ENCODE data around the gene TMEM69. TPM values are rescaled to one million over a fixed set of nuclear protein-coding genes. Genes with fewer than 3 reads are reported as not detected.

TMEM69 gene
- total and polyA plus RNA-seq, 2 of the 8 experiments (the other 6 are each of a cell fraction or from before 2014, with no cell fraction given) = 39.0 to 123 TPM

GRCh38 chr1:45656573-45657226, 31.3 kb upstream of the TMEM69 start:
- FAIRE-seq = no peak
- no peak overlapping the region for H3K18ac ChIP-seq (ENCODE audit: extremely low read depth, low read length)
- no peak overlapping the region for H3K56ac ChIP-seq (replicated peaks; ENCODE audit: insufficient read length, low read depth, low read length)
- H3K9ac ChIP-seq (replicated peaks in 1 of 4; ENCODE audit: extremely low read depth in 1 of 4, low read depth in 3 of 4, low read length in 3 of 4) = no peak overlapping the region
- no peaks in the 10 kb centered on the region for H3K27me3 ChIP-seq (replicated peaks in 1 of 4; ENCODE audit: control insufficient read depth in 3 of 4, extremely low read depth in 1 of 4, insufficient read depth in 3 of 4, low read length in 3 of 4)
- no peak overlapping the region for H2BK120ac ChIP-seq (replicated peaks; ENCODE audit: low read depth, low read length)
- no peak overlapping the region for H3K4me3 ChIP-seq (ENCODE audit: extremely low read depth in 1 of 4, insufficient read depth in 2 of 4, low read depth in 3 of 4, low read length in 4 of 4)
- ChIA-PET CTCF (ENCODE audit: partially characterized antibody) (interaction anchor here (0.6 kb wide), 1 partner anchor 657 kb away, joined by 3 read pairs; no protein-coding TSS in a partner anchor), POLR2A (ENCODE audit: partially characterized antibody) (interaction anchor here (0.6 to 1.6 kb wide), 3 partner anchors 9 to 259 kb away, joined by 3 to 5 read pairs (median 5); partner anchors contain the start of gene CCDC17)
- H3K23ac ChIP-seq (ENCODE audit: insufficient read length) = no peak overlapping the region
- no peak overlapping the region; the same call in 1 of the 2 replicates for H4K8ac ChIP-seq (ENCODE audit: extremely low read depth, insufficient read depth, low read length)
- H4K20me1 ChIP-seq (replicated peaks in 1 of 2; ENCODE audit: control insufficient read depth in 1 of 2, insufficient read depth in 2 of 2, low read length in 2 of 2) = peaks cover 2 to 6% of the 10 kb centered on the region in 2 experiments
- no peak overlapping the region for H2BK20ac ChIP-seq (ENCODE audit: low read length)
- H3K14ac ChIP-seq (ENCODE audit: insufficient read length) = no peak overlapping the region
- H2BK5ac ChIP-seq (ENCODE audit: low read depth, low read length) = no peak overlapping the region
- H4K91ac ChIP-seq (replicated peaks; ENCODE audit: insufficient read length, low read length) = no peak overlapping the region
- no peak for DNase-seq (ENCODE audit: low read depth in 1 of 2, low spot score in 2 of 2)
- H2AFZ ChIP-seq (ENCODE audit: low read length) = no peak overlapping the region
- H3K36me3 ChIP-seq (ENCODE audit: control insufficient read depth in 2 of 4, insufficient read depth in 4 of 4, low read length in 3 of 4) = peaks cover 30 to 91% (median 61%) of the 10 kb centered on the region in 4 experiments
- H3K4ac ChIP-seq (replicated peaks; ENCODE audit: insufficient read length, low read depth, low read length) = no peak overlapping the region
- H2AK5ac ChIP-seq (ENCODE audit: low read depth, low read length) = no peak overlapping the region
- no peak overlapping the region for H3K4me2 ChIP-seq (ENCODE audit: insufficient read depth in 1 of 2, low read depth in 2 of 2, low read length in 2 of 2)
- H3K9me3 ChIP-seq (ENCODE audit: insufficient read depth in 2 of 2, low read depth in 1 of 2, low read length in 1 of 2) = no peaks in the 10 kb centered on the region
- H2BK15ac ChIP-seq (ENCODE audit: low read length) = no peak overlapping the region
- no peaks in the 10 kb centered on the region; the same call in 1 of the 2 replicates for H3K79me1 ChIP-seq (ENCODE audit: low read depth, low read length)
- no peak overlapping the region for H2BK12ac ChIP-seq (ENCODE audit: low read depth, low read length)
- peaks cover 0 to 21% of the 10 kb centered on the region in 2 experiments; a peak in 3 of 4 replicates for H3K79me2 ChIP-seq (ENCODE audit: control insufficient read depth in 1 of 2, insufficient read depth in 2 of 2, low read length in 2 of 2)
- 99% methylated on average over 3 of the region's 3 CpGs; no CpG with 5 or more reads in 1 of the 2 experiments for WGBS, 2 experiments (ENCODE audit: extremely low coverage in 1 of 2, insufficient coverage in 1 of 2, insufficient read length in 1 of 2, insufficient replicate concordance in 2 of 2, low coverage in 1 of 2, low lambda C conversion rate in 2 of 2, missing lambda C conversion rate in 1 of 2)
- H4K5ac ChIP-seq (ENCODE audit: insufficient read length, low read depth, low read length) = no peak overlapping the region
- H3K23me2 ChIP-seq (ENCODE audit: low read depth, low read length) = no peaks in the 10 kb centered on the region
- H3K27ac ChIP-seq (ENCODE audit: low read depth, low read length) = no peak overlapping the region
- H3K4me1 ChIP-seq (replicated peaks in 1 of 4; ENCODE audit: control insufficient read depth in 3 of 4, insufficient read depth in 4 of 4, low read length in 3 of 4) = no peaks in the 10 kb centered on the region
- no peak for TF ChIP-seq BRCA1 (IDR thresholded peaks at IDR 0.05; ENCODE audit: low read depth, low read length)
- TF ChIP-seq KDM4A (IDR thresholded peaks at IDR 0.05; ENCODE audit: low read depth, low read length, severe bottlenecking) = no peak
- no peak for TF ChIP-seq MAFK (IDR thresholded peaks at IDR 0.05; ENCODE audit: low read depth, low read length)
- no peak for TF ChIP-seq ATF2 (IDR thresholded peaks at IDR 0.05; ENCODE audit: low read length)
- no peak for TF ChIP-seq TCF12 (IDR thresholded peaks at IDR 0.05; ENCODE audit: low read depth, low read length)
- TF ChIP-seq RBBP5 (IDR thresholded peaks at IDR 0.05; ENCODE audit: borderline replicate concordance, low read depth, low read length) = no peak
- TF ChIP-seq NRF1 (IDR thresholded peaks at IDR 0.05; ENCODE audit: low read depth, low read length) = no peak
- TF ChIP-seq RXRA (IDR thresholded peaks at IDR 0.05; ENCODE audit: insufficient read depth, low read depth, low read length) = no peak
- TF ChIP-seq MAX (IDR thresholded peaks at IDR 0.05) = no peak
- no peak for TF ChIP-seq HDAC2 (IDR thresholded peaks at IDR 0.05; ENCODE audit: borderline replicate concordance in 1 of 2, low read depth in 2 of 2, low read length in 2 of 2)
- no peak for TF ChIP-seq TEAD4 (IDR thresholded peaks at IDR 0.05; ENCODE audit: low read depth, low read length)
